Lower leg skin (tissue), 3 donors: ENCODE results near the gene CMTM2.

Source experiments
- POLR2A ChIP-seq, 2 donors: fragments of 450-650 bp; IDR thresholded peaks; one replicate each; pipeline ENCODE4 v1.6.1; 2016 to 2017; ENCODE audit warnings: antibody characterized with exemption in 2 of 2, mild to moderate bottlenecking in 1 of 2, moderate library complexity in 1 of 2
- TF ChIP-seq, protein P1 (sequence below), 3 donors: fragments of 450-650 bp; IDR thresholded peaks; one replicate each; pipeline ENCODE4 v1.5.1; 2016; ENCODE audit warnings: antibody characterized with exemption in 3 of 3, mild to moderate bottlenecking in 3 of 3, moderate library complexity in 2 of 3

DNA sequence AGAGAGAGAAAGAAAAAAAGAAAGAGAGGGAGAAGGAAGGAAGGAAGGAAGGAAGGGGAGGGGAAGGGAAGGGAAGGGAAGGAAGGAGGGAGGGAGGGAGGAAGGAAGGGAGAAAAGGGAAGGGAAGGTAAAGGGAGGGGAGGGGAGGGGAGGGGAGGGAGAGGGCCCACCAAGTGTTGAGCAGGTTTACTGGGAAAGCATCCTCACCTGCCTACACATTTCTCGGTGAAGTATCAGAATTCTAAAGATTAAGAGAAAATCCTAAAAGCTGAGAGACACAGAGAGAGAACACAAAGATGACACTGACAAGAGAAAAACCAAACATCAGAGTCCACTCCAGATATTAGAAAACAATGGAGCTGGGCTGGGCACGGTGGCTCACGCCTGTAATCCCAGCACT is 13.0 kb downstream of the CMTM2 start:
- TF ChIP-seq, protein P1, sequence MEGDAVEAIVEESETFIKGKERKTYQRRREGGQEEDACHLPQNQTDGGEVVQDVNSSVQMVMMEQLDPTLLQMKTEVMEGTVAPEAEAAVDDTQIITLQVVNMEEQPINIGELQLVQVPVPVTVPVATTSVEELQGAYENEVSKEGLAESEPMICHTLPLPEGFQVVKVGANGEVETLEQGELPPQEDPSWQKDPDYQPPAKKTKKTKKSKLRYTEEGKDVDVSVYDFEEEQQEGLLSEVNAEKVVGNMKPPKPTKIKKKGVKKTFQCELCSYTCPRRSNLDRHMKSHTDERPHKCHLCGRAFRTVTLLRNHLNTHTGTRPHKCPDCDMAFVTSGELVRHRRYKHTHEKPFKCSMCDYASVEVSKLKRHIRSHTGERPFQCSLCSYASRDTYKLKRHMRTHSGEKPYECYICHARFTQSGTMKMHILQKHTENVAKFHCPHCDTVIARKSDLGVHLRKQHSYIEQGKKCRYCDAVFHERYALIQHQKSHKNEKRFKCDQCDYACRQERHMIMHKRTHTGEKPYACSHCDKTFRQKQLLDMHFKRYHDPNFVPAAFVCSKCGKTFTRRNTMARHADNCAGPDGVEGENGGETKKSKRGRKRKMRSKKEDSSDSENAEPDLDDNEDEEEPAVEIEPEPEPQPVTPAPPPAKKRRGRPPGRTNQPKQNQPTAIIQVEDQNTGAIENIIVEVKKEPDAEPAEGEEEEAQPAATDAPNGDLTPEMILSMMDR (IDR thresholded peaks at IDR 0.05): no peak
- no peak for TF ChIP-seq POLR2A (IDR thresholded peaks at IDR 0.05)
